Measurements from ENCODE around the gene GLI3. TPM values are rescaled to one million over a fixed set of nuclear protein-coding genes. Genes with fewer than 3 reads are reported as not detected.

The GLI3 gene
- total and polyA plus RNA-seq, 2 of the 8 experiments (the other 6 are each of a cell fraction or from before 2014, with no cell fraction given), result 8.0 to 31.1 TPM

- TF ChIP-seq CHD7 (IDR thresholded peaks at IDR 0.05; ENCODE audit: insufficient replicate concordance, low read length), result no peak
- TF ChIP-seq E2F6 (IDR thresholded peaks at IDR 0.05), result no peak
- TF ChIP-seq CTCF (IDR thresholded peaks at IDR 0.05; ENCODE audit: control extremely low read depth in 1 of 3, insufficient read depth in 1 of 3, low read depth in 1 of 3, low read length in 3 of 3), result no peak
- no peak for TF ChIP-seq SRF (IDR thresholded peaks at IDR 0.05; ENCODE audit: low read depth, low read length)
- TF ChIP-seq CHD2 (IDR thresholded peaks at IDR 0.05; ENCODE audit: low read length), result no peak
- no peak for TF ChIP-seq JUN (IDR thresholded peaks at IDR 0.05; ENCODE audit: low read depth, low read length)
These were observed 81.3 kb downstream of the GLI3 start (continued) for GRCh38 chr7:42155584-42156290.
